Putamen (tissue), 1 donor: ENCODE data around the gene RNF220.

ENCODE experiments used
- DNase-seq: peaks from one replicate; pipeline ENCODE4 v3.0.0-alpha.2; 2016; ENCODE audit warnings: low spot score

RNF220 gene

GRCh38 chr1:44407430-44408211 lies 2.6 kb downstream of the RNF220 start:
- DNase-seq: no peak

GRCh38 chr1:44408212-44408582 lies 3.1 kb downstream of the RNF220 start:
- no peak for DNase-seq

- DNase-seq: no peak
Observed at GRCh38 chr1:44408632-44409602, 3.9 kb downstream of the RNF220 start.

GRCh38 chr1:44409757-44410156 lies 4.7 kb downstream of the RNF220 start:
- DNase-seq: no peak

DNA sequence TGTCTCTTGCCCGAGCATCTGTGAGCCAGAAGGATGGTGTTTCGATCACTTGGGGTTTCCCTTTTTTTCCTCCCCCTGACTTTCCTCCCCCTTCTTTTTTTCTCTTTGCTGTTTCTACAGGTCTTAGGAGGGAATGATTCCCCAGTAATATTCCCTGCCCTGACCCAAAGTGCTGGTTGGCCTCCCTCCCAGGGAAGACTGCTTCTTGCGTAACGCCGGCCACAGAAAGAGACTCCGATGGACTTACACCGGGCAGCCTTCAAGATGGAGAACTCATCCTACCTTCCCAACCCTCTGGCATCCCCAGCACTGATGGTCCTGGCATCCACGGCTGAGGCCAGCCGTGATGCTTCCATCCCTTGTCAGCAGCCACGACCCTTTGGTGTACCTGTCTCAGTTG lies 6.8 kb downstream of the RNF220 start:
- no peak for DNase-seq

DNA sequence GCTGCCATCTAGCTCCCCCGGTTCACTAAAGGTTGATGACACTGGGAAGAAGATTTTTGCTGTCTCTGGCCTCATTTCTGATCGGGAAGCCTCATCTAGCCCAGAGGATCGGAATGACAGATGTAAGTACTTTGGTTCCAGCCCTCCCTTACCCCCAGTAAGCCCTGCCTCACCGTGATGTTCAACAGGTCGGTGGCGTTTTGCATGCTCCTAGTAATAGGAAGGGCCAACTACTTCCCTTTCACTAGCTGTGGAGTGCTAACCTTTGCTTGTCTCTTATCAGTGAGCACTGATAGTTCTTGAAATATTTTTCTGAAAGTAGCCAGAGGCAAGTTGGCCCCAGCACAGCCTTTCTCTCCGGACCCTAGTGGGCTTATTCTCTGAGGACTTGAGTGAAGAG lies 7.5 kb downstream of the RNF220 start:
- no peak for DNase-seq

GRCh38 chr1:44413740-44414139 lies 8.7 kb downstream of the RNF220 start:
- DNase-seq: no peak

DNA sequence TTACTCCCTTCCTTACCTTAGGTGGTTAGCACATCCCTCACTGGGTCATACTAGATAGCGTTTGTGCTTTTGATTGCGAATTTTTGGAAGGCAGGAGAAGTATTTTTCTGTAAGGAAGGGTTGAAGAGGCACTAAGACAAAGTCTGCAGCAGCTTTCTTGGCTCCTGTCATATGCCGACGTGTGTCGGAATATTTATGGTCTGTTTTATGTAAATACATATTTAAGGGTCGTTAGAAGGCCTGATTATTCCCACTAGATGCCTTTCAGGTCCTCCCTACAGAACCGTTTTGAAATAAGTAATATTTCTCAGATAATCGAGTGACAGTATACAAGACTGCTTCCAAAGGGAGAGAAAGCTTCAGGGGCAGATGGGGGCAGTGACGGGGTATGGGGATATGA lies 10.0 kb downstream of the RNF220 start:
- DNase-seq: no peak

GRCh38 chr1:44416408-44416807 lies 11.4 kb downstream of the RNF220 start:
- no peak for DNase-seq

- peak; percentile 81 for DNase-seq
Observed at GRCh38 chr1:44417351-44418021, 12.4 kb downstream of the RNF220 start.

DNA sequence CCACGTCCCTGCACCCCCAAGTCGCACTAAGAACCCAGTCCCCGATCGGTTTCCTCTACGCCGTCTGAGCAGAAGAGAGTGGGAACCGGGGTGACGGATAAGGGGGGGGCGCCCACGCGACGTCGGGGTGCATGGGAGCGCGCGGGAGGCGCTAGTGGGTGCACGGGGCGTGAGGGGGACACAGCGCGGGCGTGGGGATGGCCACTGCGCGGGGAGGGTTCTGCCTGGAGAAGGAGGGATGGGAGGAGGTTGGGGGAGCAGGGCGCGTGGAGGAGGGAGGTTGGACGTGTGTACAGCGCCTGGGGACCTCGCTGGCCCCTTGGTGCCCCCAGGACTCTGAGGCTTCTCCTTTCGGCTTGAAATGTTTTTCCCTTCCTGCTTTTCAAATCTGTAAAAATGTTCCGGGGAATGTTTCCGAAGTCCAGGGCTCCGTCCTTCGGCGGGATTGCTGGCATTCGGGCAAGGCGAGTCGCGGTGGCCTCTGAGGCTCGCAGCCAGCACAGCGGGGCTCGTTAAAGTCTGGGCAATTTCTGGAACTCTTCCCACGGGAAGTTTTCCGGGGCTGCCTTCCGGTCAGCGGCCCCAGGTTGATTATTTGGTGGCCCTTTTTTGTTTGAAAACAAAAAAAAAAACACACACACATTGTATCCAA lies 13.1 kb downstream of the RNF220 start:
- DNase-seq: no peak

DNA sequence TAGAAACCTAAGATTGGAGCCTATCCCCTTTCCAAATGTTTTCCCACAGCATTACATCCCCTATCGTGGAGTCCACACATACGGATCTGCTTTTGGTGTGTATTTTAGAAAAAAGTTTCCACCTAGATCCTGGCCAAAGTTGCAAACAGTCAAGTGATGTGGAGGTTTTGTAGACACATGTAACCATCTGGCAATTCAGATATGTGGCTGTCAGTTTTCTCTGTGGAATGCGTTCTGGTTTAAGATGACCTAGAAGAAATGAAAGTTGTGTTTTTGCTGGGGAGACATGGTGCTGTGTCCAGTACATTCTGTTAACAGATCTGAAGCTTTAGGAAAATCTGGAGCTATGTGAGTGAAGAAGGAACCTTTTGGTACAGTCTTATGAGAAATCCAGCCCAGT lies 14.8 kb downstream of the RNF220 start:
- DNase-seq: no peak

- DNase-seq: no peak
Observed at GRCh38 chr1:44420535-44420934, 15.5 kb downstream of the RNF220 start.

- DNase-seq: no peak
Observed at GRCh38 chr1:44421446-44421884, 16.4 kb downstream of the RNF220 start.

DNA sequence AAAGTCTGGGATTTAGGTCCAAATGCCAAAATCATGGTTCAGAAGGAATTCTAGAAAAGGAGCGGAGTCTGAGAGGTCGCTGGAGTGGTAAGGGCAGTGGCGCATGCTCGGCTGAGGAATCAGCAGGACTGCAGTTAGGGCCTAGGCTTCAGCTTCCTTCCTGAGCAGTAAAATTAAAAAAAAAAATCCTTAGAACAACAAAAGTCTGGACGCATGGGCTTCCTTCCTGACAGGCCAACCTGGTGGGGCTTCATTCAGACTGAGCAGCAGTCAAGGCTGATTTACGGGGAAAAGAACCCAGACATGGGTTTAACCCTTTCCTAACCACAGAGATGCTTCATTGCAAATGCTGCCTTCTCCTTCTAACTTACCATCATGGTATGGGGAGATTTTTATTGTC lies 17.1 kb downstream of the RNF220 start:
- no peak for DNase-seq

DNA sequence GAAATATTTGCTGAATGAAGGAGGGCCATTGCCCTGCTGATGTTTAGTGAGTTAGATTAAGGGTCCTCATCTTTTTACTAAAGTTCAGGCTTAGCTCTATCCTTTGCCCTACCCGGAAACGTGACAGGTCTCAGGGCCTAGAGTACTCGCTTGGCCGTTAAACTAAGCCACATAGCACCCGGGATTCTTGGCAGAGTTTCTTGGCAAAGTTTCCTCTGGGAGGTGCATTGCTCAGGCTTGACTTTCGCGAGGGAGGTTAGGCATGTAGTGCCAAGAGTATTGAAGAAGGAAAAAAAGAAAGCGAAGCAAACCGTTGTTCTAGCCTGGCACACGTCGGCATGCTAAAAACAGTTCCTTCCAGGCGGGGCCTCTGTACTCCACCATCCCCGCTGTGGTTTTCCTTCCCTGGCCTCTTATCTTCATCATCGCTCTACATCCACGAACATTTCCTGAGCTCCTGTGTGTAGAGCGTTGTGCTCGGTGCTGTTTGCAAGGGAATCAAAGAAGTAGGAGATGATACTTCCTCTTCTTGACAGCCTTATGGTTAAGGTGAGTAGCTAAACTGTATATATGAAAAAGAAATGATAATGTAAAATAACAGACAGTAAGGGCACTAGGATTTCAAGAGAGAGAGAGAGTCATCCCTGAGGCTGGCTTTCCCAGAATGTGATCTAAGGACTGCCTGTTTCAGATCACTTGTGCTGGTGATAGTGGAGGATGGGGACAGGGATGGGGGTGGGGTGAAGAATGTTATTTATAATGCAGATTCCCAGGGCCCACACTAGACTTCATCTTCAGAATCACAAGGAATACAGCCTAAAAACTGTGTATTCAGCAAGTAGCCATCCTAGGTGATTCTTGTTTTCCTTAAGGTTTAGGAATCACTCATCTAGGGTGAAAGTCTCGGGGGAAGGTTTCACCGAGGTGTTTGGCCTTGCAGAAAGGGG lies 18.8 kb downstream of the RNF220 start:
- no peak for DNase-seq

- no peak for DNase-seq
Observed at GRCh38 chr1:44424747-44425146, 19.7 kb downstream of the RNF220 start.

GRCh38 chr1:44425341-44426082 lies 20.5 kb downstream of the RNF220 start:
- DNase-seq: no peak

- DNase-seq: no peak
Observed at GRCh38 chr1:44431861-44432260, 26.8 kb downstream of the RNF220 start.

- DNase-seq: no peak
Observed at GRCh38 chr1:44433209-44433608, 28.2 kb downstream of the RNF220 start.
